ENCODE measurements around the gene PHF1.
"Not testable (repeated sequence)": the region's sequence is repeated elsewhere in the genome, so short reads cannot be mapped to it uniquely, and the experiment has no call there.

The PHF1 gene

GRCh38 chr6:33410711-33411631 lies at the start of gene PHF1:
PHF1 (plus strand) TSS chr6:33411014; CDS start chr6:33412264, 1,250 bp downstream.
- DNase-seq (ENCODE audit: low spot score), result peak; percentile 89

GRCh38 chr6:33363486-33363885 lies 47.3 kb upstream of the PHF1 start:
- not testable (repeated sequence) for DNase-seq (ENCODE audit: low spot score)

- DNase-seq (ENCODE audit: low spot score), result not testable (repeated sequence)
Measured at GRCh38 chr6:33364475-33365205, 46.2 kb upstream of the PHF1 start.

GRCh38 chr6:33365206-33365971 lies 45.4 kb upstream of the PHF1 start:
- DNase-seq (ENCODE audit: low spot score), result not testable (repeated sequence)

GRCh38 chr6:33367009-33367714 lies 43.7 kb upstream of the PHF1 start:
- no peak for DNase-seq (ENCODE audit: low spot score)

GRCh38 chr6:33367715-33368025 lies 43.1 kb upstream of the PHF1 start:
- DNase-seq (ENCODE audit: low spot score), result not testable (repeated sequence)

- not testable (repeated sequence) for DNase-seq (ENCODE audit: low spot score)
Measured at GRCh38 chr6:33371901-33372300, 38.9 kb upstream of the PHF1 start.

GRCh38 chr6:33372526-33373123 lies 38.2 kb upstream of the PHF1 start:
- no peak for DNase-seq (ENCODE audit: low spot score)

- DNase-seq (ENCODE audit: low spot score), result no peak
Measured at GRCh38 chr6:33373960-33374910, 36.6 kb upstream of the PHF1 start.

GRCh38 chr6:33375143-33375671 lies 35.6 kb upstream of the PHF1 start:
- DNase-seq (ENCODE audit: low spot score), result no peak

GRCh38 chr6:33377171-33377570 lies 33.6 kb upstream of the PHF1 start:
- no peak for DNase-seq (ENCODE audit: low spot score)

- DNase-seq (ENCODE audit: low spot score), result not testable (repeated sequence)
Measured at GRCh38 chr6:33379184-33379583, 31.6 kb upstream of the PHF1 start.

GRCh38 chr6:33380272-33380981 lies 30.4 kb upstream of the PHF1 start:
- DNase-seq (ENCODE audit: low spot score), result no peak

- DNase-seq (ENCODE audit: low spot score), result no peak
Measured at GRCh38 chr6:33383427-33384185, 27.2 kb upstream of the PHF1 start.

GRCh38 chr6:33384581-33385020 lies 26.2 kb upstream of the PHF1 start:
- DNase-seq (ENCODE audit: low spot score), result no peak

- DNase-seq (ENCODE audit: low spot score), result no peak
Measured at GRCh38 chr6:33390173-33390572, 20.6 kb upstream of the PHF1 start.

- no peak for DNase-seq (ENCODE audit: low spot score)
Measured at GRCh38 chr6:33390767-33391277, 20.0 kb upstream of the PHF1 start.

GRCh38 chr6:33391278-33391921 lies 19.4 kb upstream of the PHF1 start, which contains the start of gene KIFC1:
KIFC1 (plus strand) TSS chr6:33391823; CDS start chr6:33391986, 163 bp downstream.
- peak; percentile 98 for DNase-seq (ENCODE audit: low spot score)
